Measurements from ENCODE around the gene AP3B1.
"Not testable (repeated sequence)": the region's sequence is repeated elsewhere in the genome, so short reads cannot be mapped to it uniquely, and the experiment has no call there.

Gene AP3B1

DNA sequence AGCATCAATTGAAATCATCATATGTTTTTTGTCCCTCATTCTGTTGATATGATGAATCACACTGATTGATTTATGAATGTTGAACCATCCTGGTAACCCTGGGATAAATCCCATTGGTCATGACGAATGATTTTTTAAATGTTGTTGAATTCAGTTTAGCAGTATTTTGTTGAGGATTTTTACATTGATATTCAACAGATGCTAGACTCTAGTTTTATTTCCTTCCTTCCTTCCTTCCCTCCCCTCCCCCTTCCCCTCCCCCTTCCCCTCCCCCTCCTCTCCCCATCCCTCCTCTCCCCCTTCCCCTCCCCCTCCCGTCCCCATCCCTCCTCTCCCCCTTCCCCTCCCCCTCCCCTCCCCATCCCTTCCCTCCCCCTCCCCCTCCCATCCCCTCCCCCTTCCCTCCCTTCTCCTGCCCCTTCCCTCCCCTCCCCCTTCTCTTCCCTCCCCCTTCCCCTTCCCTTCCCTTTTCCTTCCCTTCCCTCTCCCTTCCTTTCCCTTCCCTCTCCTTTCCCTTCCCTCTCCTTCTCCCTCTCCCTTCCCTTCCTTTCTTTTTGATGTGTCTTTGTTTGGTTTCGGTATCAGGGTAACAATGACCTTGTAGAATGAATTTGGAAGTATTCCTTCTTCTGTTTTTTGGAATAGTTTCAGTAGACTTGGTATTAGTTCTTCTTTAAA lies 142.8 kb downstream of the AP3B1 start:
- no peak for DNase-seq (ENCODE audit: low spot score)

DNA sequence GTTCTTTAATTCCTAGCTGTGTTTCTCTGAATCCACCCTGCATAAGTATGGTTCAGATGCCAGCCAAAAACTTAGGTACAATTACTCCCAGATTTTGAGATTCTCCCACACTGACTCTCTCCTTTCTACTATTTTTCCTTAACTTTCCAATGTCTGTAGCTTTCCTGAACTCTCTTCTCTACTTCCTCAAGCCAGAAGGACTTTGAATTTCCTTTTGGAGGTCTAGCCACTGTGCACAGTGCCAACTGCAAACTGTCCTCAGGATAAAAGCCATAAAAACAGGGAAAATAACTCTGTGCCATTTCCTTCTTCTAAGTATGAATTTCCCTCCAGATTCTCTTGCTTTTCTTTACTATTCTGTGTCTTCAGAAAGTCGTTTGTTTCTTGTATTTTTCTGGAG lies 157.2 kb downstream of the AP3B1 start:
- no peak for DNase-seq (ENCODE audit: low spot score)

DNA sequence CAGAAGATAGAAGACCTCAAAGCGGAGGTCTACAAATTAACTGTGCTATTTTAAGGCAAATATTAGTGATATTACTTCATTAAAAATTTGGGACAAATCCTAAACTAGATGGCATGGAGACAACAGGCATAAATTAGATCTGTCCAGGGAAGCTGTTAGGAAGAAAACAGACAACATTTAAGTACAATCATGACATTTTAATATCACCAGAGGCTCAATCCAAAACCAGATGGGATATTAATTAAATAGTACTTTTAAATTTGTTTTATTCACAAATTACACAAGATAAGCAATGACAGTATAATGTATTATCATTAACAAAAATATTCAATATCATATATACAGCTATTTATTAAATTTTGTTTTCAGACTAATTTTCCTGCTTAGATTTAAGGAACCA lies 161.1 kb downstream of the AP3B1 start:
- DNase-seq (ENCODE audit: low spot score) = no peak

DNA sequence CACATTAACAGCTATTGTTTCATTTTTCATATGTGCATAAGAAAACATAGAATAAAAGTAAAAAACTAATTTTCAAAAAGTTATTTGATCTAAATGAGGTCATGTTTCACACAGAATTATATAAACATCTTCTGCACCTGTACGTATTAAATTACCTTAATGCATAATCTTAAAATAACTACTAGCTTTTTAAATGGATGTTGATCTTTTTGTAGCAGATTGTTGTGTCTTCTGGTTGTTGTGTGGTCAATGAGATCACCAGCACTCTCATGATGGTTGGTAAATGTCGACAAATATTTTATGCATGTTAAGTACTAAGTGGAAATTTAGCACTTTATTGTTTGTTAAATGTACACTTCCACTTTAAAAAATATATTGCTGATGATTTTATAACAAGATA lies 162.0 kb downstream of the AP3B1 start:
- DNase-seq (ENCODE audit: low spot score) = no peak

DNA sequence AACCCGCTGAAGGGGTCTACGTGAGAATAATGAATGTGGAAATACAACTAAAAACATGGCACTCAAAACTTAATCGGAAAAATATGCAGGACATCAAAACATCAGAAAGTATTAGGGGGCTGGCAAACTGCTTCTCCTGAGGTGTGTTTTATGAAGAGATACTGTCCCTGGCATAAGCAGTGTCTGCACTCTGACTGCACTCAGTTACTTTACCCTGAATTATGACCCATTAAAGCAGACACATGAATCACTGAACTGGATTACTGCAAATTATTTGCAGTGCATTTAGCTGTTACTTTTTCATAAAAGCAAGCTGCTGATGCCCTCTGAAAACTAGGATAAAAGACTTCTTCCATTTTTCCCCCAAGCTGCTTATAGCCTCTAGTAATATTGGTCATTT lies 164.9 kb downstream of the AP3B1 start:
- no peak for DNase-seq (ENCODE audit: low spot score)

DNA sequence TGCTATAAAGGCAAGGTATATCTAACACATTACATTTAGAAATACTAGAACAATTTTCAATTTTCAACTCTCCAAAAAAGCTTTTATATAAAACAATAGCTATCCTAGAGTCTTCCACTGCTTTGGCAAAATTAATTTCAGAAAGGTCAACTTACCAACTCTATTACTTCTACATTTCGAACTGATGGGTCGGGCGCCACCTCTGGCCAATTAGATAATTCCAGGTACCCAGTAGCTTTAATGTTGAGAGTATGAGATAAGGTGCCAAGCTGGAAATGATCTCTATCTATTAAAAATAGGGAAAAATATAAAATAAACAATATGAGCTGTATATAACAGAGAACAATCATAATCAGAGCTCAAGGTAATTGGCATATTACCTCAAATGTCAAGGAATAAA lies 166.6 kb downstream of the AP3B1 start:
- no peak for DNase-seq (ENCODE audit: low spot score)

DNA sequence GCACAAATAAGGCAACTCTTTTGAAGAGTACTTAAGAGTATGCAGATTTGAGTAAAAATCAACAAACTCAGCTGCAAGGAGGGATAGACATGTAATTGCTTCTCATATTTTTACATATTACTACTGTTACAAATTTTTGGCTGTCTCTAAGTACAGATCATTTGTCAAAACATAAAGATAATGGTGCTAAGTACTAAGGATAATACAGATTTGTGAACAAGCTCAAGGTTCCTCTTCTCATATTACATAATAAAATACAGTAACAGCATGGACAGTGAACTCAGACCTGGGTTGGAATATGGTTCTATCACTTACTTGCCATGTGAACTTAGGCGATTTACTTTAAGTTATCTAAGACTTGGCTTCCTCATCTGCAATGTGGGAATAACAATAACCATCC lies 168.0 kb downstream of the AP3B1 start:
- no peak for DNase-seq (ENCODE audit: low spot score)

DNA sequence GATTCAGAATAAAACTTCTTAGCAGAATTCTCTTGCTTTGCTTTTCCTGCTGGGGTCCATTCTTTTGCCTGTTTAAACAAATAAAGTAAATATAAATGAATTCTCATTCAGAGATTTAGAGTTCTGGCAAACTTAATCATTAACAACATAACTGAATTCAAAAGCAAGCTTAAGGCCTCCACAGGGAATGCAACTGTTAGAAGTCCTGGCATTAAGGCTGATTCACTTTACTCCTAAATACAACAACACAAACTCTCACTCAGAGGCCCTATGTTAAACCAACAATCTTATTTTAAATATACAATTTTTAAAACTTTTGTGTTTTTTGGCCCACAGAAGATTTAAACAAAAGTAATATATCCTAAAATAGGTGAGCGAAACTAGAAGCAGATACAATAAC lies 178.3 kb downstream of the AP3B1 start:
- DNase-seq (ENCODE audit: low spot score) = no peak

DNA sequence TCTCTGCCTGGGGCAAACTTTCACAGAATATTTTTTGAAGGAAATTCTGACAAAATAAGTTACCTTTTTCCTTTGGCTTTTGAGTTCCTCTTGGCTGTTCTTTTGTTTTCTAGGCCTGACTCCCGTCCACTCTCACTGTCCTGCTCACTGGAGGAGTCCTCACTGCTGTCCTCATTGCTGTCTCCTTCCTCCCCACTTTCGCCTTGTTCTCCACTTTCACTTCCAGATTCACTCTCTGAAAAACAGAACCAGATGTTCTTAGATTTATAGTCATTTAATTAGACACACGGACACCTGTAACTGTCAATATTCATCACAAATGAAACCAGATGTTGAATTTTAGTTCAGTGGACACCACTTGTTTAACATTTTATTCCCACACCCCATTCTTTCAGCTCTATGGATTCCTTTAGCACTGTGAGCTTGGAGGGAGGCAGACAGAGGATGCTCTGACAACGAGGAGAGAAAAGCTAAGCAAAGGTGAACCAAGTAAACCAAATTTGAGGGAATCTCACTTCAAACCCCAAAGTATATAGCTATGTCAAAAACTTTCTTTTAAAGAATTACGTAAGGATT lies 180.7 kb downstream of the AP3B1 start:
- DNase-seq (ENCODE audit: low spot score) = no peak

DNA sequence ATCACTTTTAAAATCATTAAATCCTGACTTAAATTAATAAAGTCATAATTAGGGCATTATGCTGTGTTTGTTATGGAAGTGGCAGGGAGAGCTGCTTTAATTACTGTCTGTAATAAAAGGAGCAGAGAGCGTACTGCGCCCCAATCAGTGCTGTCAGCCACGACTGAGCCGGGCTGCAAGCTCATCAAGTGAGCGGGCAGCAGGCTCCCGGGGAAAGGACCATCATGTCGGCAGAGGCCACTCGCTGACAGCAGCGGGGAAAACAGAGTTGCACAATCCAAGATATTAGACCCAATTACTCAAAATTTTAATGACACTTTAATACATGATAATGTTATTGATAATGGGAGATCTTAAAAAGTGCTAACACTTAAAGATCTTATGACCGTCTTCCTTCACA lies 181.6 kb downstream of the AP3B1 start:
- no peak for DNase-seq (ENCODE audit: low spot score)

DNA sequence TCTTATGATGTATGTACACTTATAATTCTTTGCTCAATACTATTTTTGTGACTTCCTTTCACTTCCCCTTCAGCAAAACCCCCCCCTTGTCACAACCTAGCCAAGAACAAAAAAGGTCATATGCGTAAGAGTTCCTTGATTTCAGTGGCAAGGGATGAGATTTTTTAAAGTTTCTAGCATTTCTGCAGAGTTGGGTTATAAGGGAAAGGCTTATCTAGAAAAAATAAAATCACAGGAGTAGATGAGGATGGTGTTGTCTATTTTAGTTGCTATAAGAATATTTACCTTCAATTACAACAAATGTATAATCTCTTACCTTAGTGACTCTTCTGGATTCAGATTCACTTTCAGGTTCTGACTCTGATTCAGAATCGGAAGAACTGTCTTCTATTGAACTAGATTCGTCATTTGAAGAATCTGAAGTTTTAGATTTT lies 184.6 kb downstream of the AP3B1 start:
- DNase-seq (ENCODE audit: low spot score) = no peak

DNA sequence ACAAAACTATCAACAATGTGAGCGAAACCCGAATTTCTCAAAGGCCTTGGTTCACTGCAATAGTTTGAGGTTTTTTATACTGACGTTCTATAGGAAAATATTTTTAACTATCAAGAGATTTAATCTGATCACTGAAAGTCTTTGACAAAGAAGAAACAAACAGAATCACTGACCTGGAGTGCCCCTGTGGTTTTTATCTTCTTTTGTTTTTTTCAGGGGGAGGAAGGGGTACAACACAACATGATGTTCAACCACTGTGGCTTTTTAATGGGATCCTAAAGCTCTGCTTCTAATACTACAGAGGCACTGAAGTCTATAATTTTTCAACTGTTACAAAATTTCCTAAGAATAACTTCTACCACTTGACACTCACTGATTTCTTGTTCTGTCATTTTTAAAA lies 185.9 kb downstream of the AP3B1 start:
- DNase-seq (ENCODE audit: low spot score) = no peak

DNA sequence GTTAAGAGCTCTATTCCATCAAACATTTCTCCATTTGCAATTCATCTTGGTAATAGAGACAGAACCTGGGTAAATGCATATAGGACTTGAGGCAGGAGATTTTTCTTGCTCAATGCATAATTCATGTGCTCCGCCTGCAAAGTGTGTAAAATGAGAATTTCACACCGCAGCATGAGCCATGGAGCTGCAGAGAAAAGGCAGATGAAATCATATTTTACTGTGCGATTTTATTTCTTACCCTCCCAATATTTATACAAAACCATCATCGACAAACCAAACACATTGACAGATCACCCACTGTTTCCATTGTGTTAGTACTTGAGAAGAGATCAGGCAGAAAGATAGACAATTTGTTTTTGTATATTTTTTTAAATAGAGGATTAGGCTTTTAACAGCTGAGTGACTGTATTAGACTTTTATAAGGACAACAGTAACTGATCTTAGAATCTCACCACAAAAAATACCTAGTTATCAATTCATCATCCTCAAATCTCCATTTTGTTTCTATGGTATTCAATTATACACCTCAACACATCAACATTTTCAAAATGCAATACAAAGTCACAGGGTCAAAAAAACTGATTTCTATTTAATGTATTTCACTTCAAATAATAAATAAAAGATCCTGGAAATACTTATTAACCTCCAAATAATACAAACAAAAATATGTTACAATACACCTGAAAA lies 191.1 kb downstream of the AP3B1 start:
- no peak for DNase-seq (ENCODE audit: low spot score)

DNA sequence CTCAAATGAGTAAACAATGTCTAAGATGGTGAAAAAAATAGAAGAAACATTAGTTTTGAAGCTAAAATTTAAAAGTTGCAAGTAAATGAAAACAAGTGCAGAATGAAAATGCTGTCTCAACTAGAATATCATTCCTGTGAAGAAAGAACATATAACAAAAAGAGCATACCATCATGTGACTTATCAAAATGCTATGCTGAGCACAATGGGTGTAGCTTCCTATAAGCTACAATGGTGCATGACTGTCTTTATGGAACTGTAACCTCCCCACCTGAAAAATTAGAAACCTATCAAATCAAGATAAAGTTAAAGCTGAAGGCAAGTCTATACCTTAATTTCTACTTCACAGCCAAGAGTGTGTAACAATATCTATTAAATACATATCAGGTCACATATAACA lies 192.0 kb downstream of the AP3B1 start:
- no peak for DNase-seq (ENCODE audit: low spot score)

DNA sequence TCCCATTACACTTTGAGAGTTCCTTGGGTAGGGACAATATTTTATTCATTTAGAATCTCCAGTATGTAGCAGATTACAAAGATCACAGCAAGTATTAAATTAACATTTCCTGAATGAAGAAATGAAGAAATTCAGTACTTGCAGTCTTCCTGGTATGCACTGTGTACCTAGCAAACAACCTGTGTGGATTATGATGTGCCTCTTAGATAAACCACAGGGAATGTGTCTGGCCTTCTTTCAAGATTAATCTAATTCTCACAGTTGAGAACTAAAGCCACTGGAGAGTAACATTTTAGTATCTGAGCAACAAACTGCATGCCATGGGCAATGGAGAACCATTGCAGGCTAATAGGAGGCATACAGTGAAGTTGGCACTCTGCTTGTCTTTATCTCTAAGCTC lies 199.4 kb downstream of the AP3B1 start:
- no peak for DNase-seq (ENCODE audit: low spot score)

DNA sequence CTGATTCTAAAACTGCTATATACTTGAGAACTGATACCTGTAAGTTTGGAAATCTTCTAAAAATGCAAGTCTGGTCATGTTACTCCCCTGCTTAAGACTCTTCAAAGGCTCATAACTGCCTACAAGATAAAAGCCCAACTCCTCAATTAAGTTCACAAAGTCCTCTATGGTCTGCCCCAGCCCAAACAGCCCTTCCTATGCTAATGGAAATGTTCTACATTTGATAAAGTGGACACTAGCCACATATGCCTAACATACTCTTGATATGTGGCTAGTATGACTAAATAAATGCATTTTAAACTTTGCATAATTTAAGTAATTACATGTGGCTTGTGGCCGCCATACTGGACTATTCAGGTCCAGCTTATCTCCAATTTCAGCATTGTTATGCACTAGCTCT lies 204.5 kb downstream of the AP3B1 start:
- no peak for DNase-seq (ENCODE audit: low spot score)

DNA sequence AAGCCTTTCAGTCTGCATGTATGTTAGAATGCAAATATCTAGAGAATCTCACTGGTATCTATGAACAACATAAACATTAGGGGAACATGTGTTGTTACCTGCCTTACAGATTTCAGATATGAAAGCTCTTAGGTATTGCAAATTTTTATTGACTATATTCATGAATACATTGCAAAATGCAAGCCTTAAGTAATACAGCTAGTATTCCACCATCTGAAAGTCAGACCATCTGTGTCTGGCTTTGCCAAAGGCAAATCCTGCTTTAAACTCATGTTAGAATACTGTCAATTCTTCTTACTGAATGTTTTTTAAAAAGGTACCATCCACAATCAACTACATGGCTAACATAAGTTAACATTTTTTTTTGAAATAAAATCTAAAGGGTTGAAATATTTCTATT lies 215.6 kb downstream of the AP3B1 start:
- DNase-seq (ENCODE audit: low spot score) = no peak

DNA sequence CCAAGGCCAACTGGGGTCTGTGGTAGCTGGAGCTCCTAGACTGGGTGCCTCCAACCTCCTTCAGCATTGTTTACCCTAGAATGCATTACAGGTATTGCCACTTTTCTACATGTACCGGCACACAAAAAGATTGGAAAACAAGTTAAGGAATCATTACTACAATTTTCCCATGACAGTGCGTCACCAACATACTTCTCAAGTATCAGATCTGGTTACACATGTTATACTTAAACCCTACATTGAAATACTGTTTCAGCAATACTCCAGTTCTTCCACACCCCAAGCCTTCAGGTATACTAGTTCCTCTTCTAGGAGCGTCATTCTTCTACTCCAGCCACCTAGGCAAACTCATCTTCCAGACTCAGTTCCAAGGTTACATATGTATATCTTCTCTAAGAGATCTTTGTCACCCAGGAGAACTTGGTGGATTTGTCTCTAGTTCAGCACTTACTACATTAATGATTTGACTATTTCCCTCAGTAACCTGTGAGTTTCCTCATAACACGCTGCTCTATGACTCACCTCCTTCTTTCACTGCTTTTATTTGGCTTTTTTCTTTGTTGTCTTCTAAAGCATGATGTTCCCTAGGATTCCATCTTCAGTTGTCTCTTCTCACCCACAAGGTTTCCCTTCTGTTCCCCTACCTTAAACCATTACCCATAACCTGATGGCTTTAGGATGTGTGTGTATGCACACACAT lies 217.0 kb downstream of the AP3B1 start:
- DNase-seq (ENCODE audit: low spot score) = no peak

DNA sequence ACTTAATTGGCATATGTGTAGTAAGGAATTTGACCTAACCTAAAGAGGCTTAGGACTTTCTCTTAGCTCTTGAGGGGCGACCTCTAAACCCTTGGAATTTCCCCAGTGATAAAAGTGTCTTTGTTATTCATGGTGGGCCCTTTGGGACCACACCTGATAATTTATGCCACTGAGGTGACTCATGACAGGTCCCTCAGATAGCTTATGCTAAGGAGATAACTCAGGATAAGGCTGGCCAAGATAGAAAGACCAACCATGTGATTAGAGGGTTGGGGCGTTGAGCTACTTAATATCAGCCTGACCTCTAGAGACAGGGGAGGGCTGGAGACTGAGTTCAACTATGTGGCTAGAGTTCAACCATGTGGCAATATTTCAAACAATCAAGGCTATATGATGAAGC lies 218.1 kb downstream of the AP3B1 start:
- DNase-seq (ENCODE audit: low spot score) = no peak

DNA sequence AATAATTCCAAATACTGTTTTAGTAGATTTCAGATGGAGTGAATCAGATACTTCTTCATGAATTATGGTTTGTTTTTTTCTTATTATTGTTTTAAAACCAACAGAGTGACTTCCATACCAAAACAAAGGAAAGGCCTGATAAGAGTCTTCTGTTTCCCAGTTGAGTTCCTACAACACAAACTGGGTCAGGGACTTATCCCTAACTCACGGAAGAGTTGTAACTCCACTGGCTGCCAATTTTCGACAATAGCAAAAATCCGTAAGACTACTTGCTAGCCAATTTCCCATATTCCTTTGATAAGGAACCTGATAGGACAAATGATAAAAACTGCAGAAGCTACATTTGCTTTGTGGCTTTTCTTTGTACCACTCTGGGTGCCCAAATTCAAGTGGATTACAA lies 219.2 kb downstream of the AP3B1 start:
- DNase-seq (ENCODE audit: low spot score) = no peak

DNA sequence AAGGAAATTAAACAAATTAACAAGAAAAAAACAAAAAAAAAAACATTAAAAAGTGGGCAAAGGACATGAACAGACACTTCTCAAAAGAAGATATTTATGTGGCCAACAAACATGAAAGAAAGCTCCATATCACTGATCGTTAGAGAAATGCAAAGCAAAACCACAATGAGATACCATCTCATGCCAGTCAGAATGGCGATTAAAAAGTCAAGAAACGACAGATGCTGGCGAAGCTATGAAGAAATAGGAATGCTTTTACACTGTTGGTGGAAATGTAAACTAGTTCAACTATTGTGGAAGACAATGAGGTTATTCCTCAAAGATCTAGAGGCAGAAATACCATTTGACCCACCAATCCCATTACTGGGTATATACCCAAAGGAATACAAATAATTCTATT lies 223.8 kb downstream of the AP3B1 start:
- not testable (repeated sequence) for DNase-seq (ENCODE audit: low spot score)

DNA sequence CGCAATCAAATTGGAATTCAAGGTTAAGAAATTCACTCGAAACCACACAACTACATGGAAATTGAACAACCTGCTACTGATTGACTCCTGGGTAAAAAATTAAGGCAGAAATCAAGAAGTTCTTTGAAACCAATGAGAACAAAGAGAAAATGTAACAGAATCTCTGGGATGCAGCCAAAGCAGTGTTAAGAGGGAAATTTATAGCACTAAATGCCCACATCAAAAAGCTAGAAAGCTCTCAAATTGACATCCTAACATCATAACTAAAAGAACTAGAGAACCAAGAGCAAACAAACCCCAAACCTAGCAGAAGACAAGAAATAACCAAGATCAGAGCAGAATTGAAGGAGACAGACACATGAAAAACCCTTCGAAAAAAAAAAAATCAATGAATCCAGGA lies 226.9 kb downstream of the AP3B1 start:
- DNase-seq (ENCODE audit: low spot score) = not testable (repeated sequence)

DNA sequence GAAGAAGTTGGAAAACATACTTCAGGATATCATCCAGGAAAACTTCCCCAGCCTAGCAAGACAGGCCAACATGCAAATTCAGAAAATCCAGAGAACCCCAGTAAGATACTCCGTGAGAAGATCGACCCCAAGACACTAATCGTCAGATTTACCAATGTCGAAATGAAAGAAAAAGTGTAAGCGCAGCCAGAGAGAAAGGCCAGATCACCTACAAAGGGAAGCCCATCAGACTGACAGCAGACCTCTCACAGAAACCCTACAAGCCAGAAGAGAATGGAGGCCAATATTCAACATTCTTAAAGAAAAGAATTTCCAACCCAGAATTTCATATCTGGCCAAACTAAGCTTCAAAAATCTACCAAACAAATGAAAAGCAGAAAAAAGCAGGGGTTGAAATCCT lies 227.8 kb downstream of the AP3B1 start:
- not testable (repeated sequence) for DNase-seq (ENCODE audit: low spot score)

All from COLO829 (cell line).